Measurements from ENCODE around the gene PTPRG. TPM values are rescaled to one million over a fixed set of nuclear protein-coding genes. Genes with fewer than 3 reads are reported as not detected.

The PTPRG gene
- total RNA-seq, 1 experiment from 2014 or later = 69.3 TPM

GRCh38 chr3:61518590-61518989 lies 42.8 kb upstream of the PTPRG start:
- Histone ChIP-seq H4K91ac (ENCODE audit: insufficient read length, low read depth, low read length) (no peak overlapping the region), H3K4me2 (ENCODE audit: insufficient read depth, insufficient read length, low read length) (no peak overlapping the region), H3K79me2 (ENCODE audit: insufficient read depth, low read length) (no peaks in the 10 kb centered on the region), H3K56ac (ENCODE audit: insufficient read length, low read depth, low read length) (no peak overlapping the region), H3K79me1 (ENCODE audit: insufficient read depth, low read depth, low read length, poor library complexity, severe bottlenecking) (no peaks in the 10 kb centered on the region), H4K20me1 (ENCODE audit: control insufficient read depth, insufficient read depth, insufficient read length) (no peaks in the 10 kb centered on the region), H3K27ac (ENCODE audit: insufficient read length, low read depth, low read length) (no peak overlapping the region), H3K9ac (ENCODE audit: extremely low read depth, insufficient read length, low read length) (no peak overlapping the region), H2BK12ac (ENCODE audit: insufficient read length, low read depth, low read length) (no peak overlapping the region), H4K8ac (replicated peaks; ENCODE audit: insufficient read length, low read depth, low read length) (no peak overlapping the region), H2AFZ (ENCODE audit: low read length) (no peak overlapping the region), H3K27me3 (ENCODE audit: insufficient read depth, low read length) (no peaks in the 10 kb centered on the region), H3K9me3 (ENCODE audit: control insufficient read depth, low read depth, low read length) (no peaks in the 10 kb centered on the region), H4K5ac (ENCODE audit: insufficient read length, low read depth, low read length) (no peak overlapping the region), H2BK15ac (ENCODE audit: low read depth, low read length) (no peak overlapping the region), H3K23ac (ENCODE audit: insufficient read length, low read depth, low read length) (no peak overlapping the region), H3K18ac (ENCODE audit: insufficient read length, low read depth, low read length) (no peak overlapping the region), H3K4ac (ENCODE audit: low read depth, low read length) (no peak overlapping the region), H3K14ac (ENCODE audit: insufficient read depth, low read length) (no peak overlapping the region), H2AK5ac (ENCODE audit: insufficient read length, low read length) (no peak overlapping the region), H3T11ph (ENCODE audit: low read length) (no peak overlapping the region), H3K4me1 (ENCODE audit: insufficient read depth, low read length) (peaks cover 4% of the 10 kb centered on the region; the same call in 1 of the 2 replicates), H2BK120ac (ENCODE audit: low read depth, low read length, poor library complexity, severe bottlenecking) (no peak overlapping the region), H2BK20ac (ENCODE audit: low read depth, low read length, poor library complexity, severe bottlenecking) (no peak overlapping the region), H3K23me2 (ENCODE audit: insufficient read length, low read depth, low read length, poor library complexity, severe bottlenecking) (no peaks in the 10 kb centered on the region), H2BK5ac (ENCODE audit: insufficient read length, low read length) (no peak overlapping the region)
- peaks cover 13 to 14% of the 10 kb centered on the region in 2 experiments for H3K4me1 Mint-ChIP-seq
- H3K36me3 Mint-ChIP-seq (ENCODE audit: insufficient read depth in 1 of 3, low read depth in 3 of 3) = no peaks in the 10 kb centered on the region
- no peak overlapping the region for H3K4me3 Mint-ChIP-seq
- DNase-seq = no peak
- no peak overlapping the region for H3K27ac Mint-ChIP-seq
- peaks cover 0 to 2% of the 10 kb centered on the region in 2 experiments; a peak in 1 of 5 replicates for H3K9me3 Mint-ChIP-seq
- H3K27me3 Mint-ChIP-seq (ENCODE audit: low read depth) = peaks cover 1% of the 10 kb centered on the region; the same call in 1 of the 2 replicates
- no CpG with 5 or more reads among the region's 1 CpG for WGBS (ENCODE audit: extremely low coverage, insufficient read length, low lambda C conversion rate)
- TF ChIP-seq CTCF (conservative IDR thresholded peaks at IDR 0.05) = no peak
